Thyroid gland (tissue), 4 donors: Measurements from ENCODE around the gene MARCHF2.

Experiments
- CTCF ChIP-seq, 6 experiments: fragments of 200-600 bp in 3 of 6; fragments of 450-650 bp in 3 of 6; sonication (generic) in 3 of 6; IDR thresholded peaks; one replicate each; pipeline ENCODE4 v1.5.1; 2016 to 2019; ENCODE audit warnings: antibody characterized with exemption in 6 of 6, mild to moderate bottlenecking in 2 of 6, inconsistent platforms in 1 of 6, moderate library complexity in 1 of 6
- POLR2A ChIP-seq, 2 donors: fragments of 450-650 bp; IDR thresholded peaks; one replicate each; pipeline ENCODE4 v1.6.1; 2017; ENCODE audit warnings: antibody characterized with exemption in 2 of 2, mild to moderate bottlenecking in 2 of 2, moderate library complexity in 1 of 2

- TF ChIP-seq POLR2A (IDR thresholded peaks at IDR 0.05) (no peak), CTCF (IDR thresholded peaks at IDR 0.05) (no peak)
Observed at GRCh38 chr19:8473648-8474476, 60.8 kb downstream of the MARCHF2 start.
